Measurements from ENCODE around the gene GPR160.
"Not testable (repeated sequence)": the region's sequence is repeated elsewhere in the genome, so short reads cannot be mapped to it uniquely, and the experiment has no call there.

DNA sequence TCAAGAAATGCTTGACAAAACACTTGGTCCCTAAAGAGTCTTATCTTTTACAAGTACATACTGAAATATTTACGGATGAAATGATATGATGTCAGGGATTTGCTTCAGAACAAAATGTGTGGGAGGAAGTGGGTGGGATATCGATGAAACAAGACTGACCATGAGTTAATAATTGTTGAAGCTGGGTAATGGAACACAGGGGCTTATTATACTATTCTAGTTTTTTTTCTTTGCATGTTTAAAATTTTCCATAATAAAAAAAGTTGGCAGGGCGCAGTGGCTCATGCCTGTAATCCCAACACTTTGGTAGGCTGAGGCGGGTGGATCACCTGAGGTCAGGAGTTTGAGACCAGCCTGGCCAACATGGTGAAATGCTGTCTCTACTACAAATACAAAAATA is 18.5 kb upstream of the GPR160 start:
- TF ChIP-seq, protein P1, sequence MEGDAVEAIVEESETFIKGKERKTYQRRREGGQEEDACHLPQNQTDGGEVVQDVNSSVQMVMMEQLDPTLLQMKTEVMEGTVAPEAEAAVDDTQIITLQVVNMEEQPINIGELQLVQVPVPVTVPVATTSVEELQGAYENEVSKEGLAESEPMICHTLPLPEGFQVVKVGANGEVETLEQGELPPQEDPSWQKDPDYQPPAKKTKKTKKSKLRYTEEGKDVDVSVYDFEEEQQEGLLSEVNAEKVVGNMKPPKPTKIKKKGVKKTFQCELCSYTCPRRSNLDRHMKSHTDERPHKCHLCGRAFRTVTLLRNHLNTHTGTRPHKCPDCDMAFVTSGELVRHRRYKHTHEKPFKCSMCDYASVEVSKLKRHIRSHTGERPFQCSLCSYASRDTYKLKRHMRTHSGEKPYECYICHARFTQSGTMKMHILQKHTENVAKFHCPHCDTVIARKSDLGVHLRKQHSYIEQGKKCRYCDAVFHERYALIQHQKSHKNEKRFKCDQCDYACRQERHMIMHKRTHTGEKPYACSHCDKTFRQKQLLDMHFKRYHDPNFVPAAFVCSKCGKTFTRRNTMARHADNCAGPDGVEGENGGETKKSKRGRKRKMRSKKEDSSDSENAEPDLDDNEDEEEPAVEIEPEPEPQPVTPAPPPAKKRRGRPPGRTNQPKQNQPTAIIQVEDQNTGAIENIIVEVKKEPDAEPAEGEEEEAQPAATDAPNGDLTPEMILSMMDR (IDR thresholded peaks at IDR 0.05; ENCODE audit: low read depth, low read length), result not testable (repeated sequence)
- not testable (repeated sequence) for TF ChIP-seq POLR2A (IDR thresholded peaks at IDR 0.05; ENCODE audit: extremely low read depth, insufficient read length); MAX (IDR thresholded peaks at IDR 0.05; ENCODE audit: low read depth, low read length); MYC (IDR thresholded peaks at IDR 0.05; ENCODE audit: low read depth, low read length)

All from NB4 (cell line).